CD14-positive monocyte (primary cell): ENCODE measurements around the gene ITGAV. TPM values are rescaled to one million over a fixed set of nuclear protein-coding genes. Genes with fewer than 3 reads are reported as not detected.

Experiments used
- DNase-seq, 3 donors: peaks; one replicate each; pipeline ENCODE4 v3.0.0-alpha.2; 2011 to 2022
- H2AFZ ChIP-seq: 2 replicates; pipeline ENCODE4 v1.6.0; 2012; ENCODE audit warnings: mild to moderate bottlenecking, low read depth, low read length, inconsistent platforms; ENCODE audit not compliant: insufficient read depth, poor library complexity, severe bottlenecking
- H3K27ac ChIP-seq, 2 donors: 1 replicate in 1 of 2; 2 replicates in 1 of 2; pipeline ENCODE4 v1.5.1; 2012 to 2013; ENCODE audit warnings: low read length in 2 of 2, control low read depth in 1 of 2, inconsistent platforms in 1 of 2, low read depth in 1 of 2, mild to moderate bottlenecking in 1 of 2
- H3K27me3 ChIP-seq, 2 donors: one replicate each; pipeline versions ENCODE4 v1.6.0 to v1.6.1; 2011 to 2013; ENCODE audit warnings: low read length in 2 of 2; ENCODE audit not compliant: control insufficient read depth in 2 of 2, insufficient read depth in 2 of 2
- H3K36me3 ChIP-seq, 2 donors: replicated peaks in 1 of 2; 1 replicate in 1 of 2; 2 replicates in 1 of 2; pipeline versions ENCODE4 v1.5.1 to v1.6.1; 2012 to 2013; ENCODE audit warnings: low read length in 2 of 2, control low read depth in 1 of 2, inconsistent platforms in 1 of 2, mild to moderate bottlenecking in 1 of 2; ENCODE audit not compliant: insufficient read depth in 2 of 2, control insufficient read depth in 1 of 2
- H3K4me1 ChIP-seq, 2 donors: 1 replicate in 1 of 2; 2 replicates in 1 of 2; pipeline versions ENCODE4 v1.5.1 to v1.6.1; 2012 to 2013; ENCODE audit warnings: low read length in 2 of 2, control low read depth in 1 of 2, inconsistent platforms in 1 of 2, mild to moderate bottlenecking in 1 of 2, moderate library complexity in 1 of 2; ENCODE audit not compliant: insufficient read depth in 2 of 2, control insufficient read depth in 1 of 2
- H3K4me2 ChIP-seq: replicated peaks from 2 replicates; pipeline ENCODE3; 2012; ENCODE audit warnings: low read length, moderate library complexity, mild to moderate bottlenecking; ENCODE audit not compliant: poor library complexity, severe bottlenecking; ENCODE audit errors: extremely low read depth
- H3K4me3 ChIP-seq, 3 experiments: fragments of 200-600 bp in 1 of 3; sonication (generic) in 1 of 3; replicated peaks in 1 of 3; 1 replicate in 2 of 3; 2 replicates in 1 of 3; pipeline ENCODE4 v1.5.1; 2011 to 2013; ENCODE audit warnings: low read length in 3 of 3, mild to moderate bottlenecking in 3 of 3, control low read depth in 2 of 3, low read depth in 2 of 3, inconsistent platforms in 1 of 3, moderate library complexity in 1 of 3
- H3K79me2 ChIP-seq: 2 replicates; pipeline ENCODE4 v1.6.0; 2012; ENCODE audit warnings: mild to moderate bottlenecking, control low read depth, inconsistent platforms, low read length, moderate library complexity; ENCODE audit not compliant: insufficient read depth
- H3K9ac ChIP-seq: 2 replicates; pipeline ENCODE4 v1.6.0; 2017; ENCODE audit warnings: low read length, mild to moderate bottlenecking; ENCODE audit not compliant: insufficient read depth, poor library complexity, severe bottlenecking
- H3K9me3 ChIP-seq, 2 donors: replicated peaks in 1 of 2; 1 replicate in 1 of 2; 2 replicates in 1 of 2; pipeline versions ENCODE4 v1.5.1 to v1.6.1; 2012 to 2013; ENCODE audit warnings: low read length in 2 of 2, control low read depth in 1 of 2; ENCODE audit not compliant: control insufficient read depth in 1 of 2, insufficient read depth in 1 of 2
- H4K20me1 ChIP-seq: 2 replicates; pipeline ENCODE4 v1.6.0; 2012; ENCODE audit warnings: mild to moderate bottlenecking, low read length, control low read depth, moderate library complexity; ENCODE audit not compliant: insufficient read depth
- H3K27ac Mint-ChIP-seq, 7 donors: one replicate each; pipeline ENCODE4 v1.8.0; 2020; ENCODE audit warnings: mild to moderate bottlenecking in 7 of 7, mixed read lengths in 7 of 7, moderate library complexity in 6 of 7, inconsistent platforms in 2 of 7
- H3K27me3 Mint-ChIP-seq, 3 donors: one replicate each; pipeline ENCODE4 v1.8.0; 2021 to 2022; ENCODE audit warnings: low read depth in 3 of 3, mild to moderate bottlenecking in 3 of 3, mixed read lengths in 3 of 3, moderate library complexity in 3 of 3, inconsistent platforms in 1 of 3
- H3K36me3 Mint-ChIP-seq, 2 donors: one replicate each; pipeline ENCODE4 v1.8.0; 2020; ENCODE audit warnings: mixed read lengths in 2 of 2, inconsistent platforms in 1 of 2, mild to moderate bottlenecking in 1 of 2
- H3K4me1 Mint-ChIP-seq: one replicate; pipeline ENCODE4 v1.8.0; 2020; ENCODE audit warnings: mild to moderate bottlenecking, mixed read lengths
- H3K4me3 Mint-ChIP-seq, 2 donors: one replicate each; pipeline ENCODE4 v1.8.0; 2020; ENCODE audit warnings: mild to moderate bottlenecking in 2 of 2, mixed read lengths in 2 of 2, moderate library complexity in 1 of 2
- H3K9me3 Mint-ChIP-seq, 7 donors: one replicate each; pipeline ENCODE4 v1.8.0; 2020 to 2022; ENCODE audit warnings: mixed read lengths in 7 of 7, mild to moderate bottlenecking in 6 of 7, moderate library complexity in 6 of 7, inconsistent platforms in 2 of 7
- WGBS: methylation state at CpG from one replicate; pipeline ENCODE4 v1.1.5; 2013; ENCODE audit warnings: missing lambda C conversion rate; ENCODE audit not compliant: insufficient coverage; 5-methylcytosine and 5-hydroxymethylcytosine counted together
- intact Hi-C, 2 donors: fragments of 100-400 bp; cut with micrococcal nuclease; formaldehyde crosslinking; loops; one replicate each; pipeline versions ENCODE4 v1.15.0 to v1.15.1; 2023
- polyA plus RNA-seq, 3 donors: library from polyadenylated mRNA; depleted of rRNA in 1 of 3; unstranded in 2 of 3; stranded (reverse) in 1 of 3; fragments of 300-500 nt in 2 of 3; fragments of >200 nt in 1 of 3; fragmentation: Illumina TruSeq in 2 of 3; gene quantifications; 1 replicate in 2 of 3; 2 replicates in 1 of 3; pipeline ENCODE4 v1.2.3, GENCODE V29; 2012 to 2021
- TF ChIP-seq, protein P1 (sequence below): fragments of 200-600 bp; IDR thresholded peaks from one replicate; pipeline ENCODE4 v1.8.0; 2022; ENCODE audit warnings: antibody characterized with exemption, mild to moderate bottlenecking

Gene ITGAV
- polyA plus RNA-seq, 3 donors = 4.9 to 8.2 (median 6.0) TPM

DNA sequence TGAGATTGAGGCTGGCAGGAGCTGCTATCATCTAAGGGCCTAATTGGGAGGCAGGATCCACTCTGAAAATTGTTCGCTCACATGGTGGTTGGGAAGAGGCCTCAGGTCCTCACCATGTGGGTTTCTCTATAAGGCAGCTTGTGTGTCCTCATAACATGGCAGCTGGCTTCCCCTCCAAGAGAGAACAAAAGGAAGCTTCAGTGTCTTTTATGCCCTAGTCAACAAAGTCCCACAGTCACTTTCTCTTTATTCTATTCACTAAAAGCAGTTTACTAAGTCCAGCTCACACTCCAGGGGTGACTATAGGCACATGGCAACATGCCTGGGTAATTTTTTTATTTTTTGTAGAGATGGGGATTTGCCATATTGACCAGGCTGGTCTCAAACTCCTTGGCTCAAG is 5.8 kb upstream of the ITGAV start:
- intact Hi-C loops = loop anchor here (10.0 kb wide), 2 partner anchors 79 to 99 kb away; partner anchors contain the start of gene ZC3H15 (in 1 of the 2)
- Histone ChIP-seq H3K27me3 (no peaks in the 10 kb centered on the region), H4K20me1 (no peaks in the 10 kb centered on the region), H3K4me2 (no peak overlapping the region), H3K27ac (no peak overlapping the region), H3K4me1 (peaks cover 1 to 2% of the 10 kb centered on the region in 2 donors), H3K9ac (no peak overlapping the region), H2AFZ (no peak overlapping the region), H3K4me3 (no peak overlapping the region), H3K36me3 (no peaks in the 10 kb centered on the region), H3K9me3 (no peaks in the 10 kb centered on the region), H3K79me2 (no peaks in the 10 kb centered on the region)
- H3K36me3 Mint-ChIP-seq = no peaks in the 10 kb centered on the region
- 100% methylated on average over 1 of the region's 1 CpG for WGBS
- peaks cover 2 to 6% (median 2%) of the 10 kb centered on the region in 3 donors for H3K27me3 Mint-ChIP-seq
- peaks cover 2% of the 10 kb centered on the region for H3K4me1 Mint-ChIP-seq
- peaks cover 0 to 3% (median 0%) of the 10 kb centered on the region in 7 donors for H3K9me3 Mint-ChIP-seq
- TF ChIP-seq, protein P1, sequence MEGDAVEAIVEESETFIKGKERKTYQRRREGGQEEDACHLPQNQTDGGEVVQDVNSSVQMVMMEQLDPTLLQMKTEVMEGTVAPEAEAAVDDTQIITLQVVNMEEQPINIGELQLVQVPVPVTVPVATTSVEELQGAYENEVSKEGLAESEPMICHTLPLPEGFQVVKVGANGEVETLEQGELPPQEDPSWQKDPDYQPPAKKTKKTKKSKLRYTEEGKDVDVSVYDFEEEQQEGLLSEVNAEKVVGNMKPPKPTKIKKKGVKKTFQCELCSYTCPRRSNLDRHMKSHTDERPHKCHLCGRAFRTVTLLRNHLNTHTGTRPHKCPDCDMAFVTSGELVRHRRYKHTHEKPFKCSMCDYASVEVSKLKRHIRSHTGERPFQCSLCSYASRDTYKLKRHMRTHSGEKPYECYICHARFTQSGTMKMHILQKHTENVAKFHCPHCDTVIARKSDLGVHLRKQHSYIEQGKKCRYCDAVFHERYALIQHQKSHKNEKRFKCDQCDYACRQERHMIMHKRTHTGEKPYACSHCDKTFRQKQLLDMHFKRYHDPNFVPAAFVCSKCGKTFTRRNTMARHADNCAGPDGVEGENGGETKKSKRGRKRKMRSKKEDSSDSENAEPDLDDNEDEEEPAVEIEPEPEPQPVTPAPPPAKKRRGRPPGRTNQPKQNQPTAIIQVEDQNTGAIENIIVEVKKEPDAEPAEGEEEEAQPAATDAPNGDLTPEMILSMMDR = no peak
- no peak overlapping the region for H3K4me3 Mint-ChIP-seq
- DNase-seq = no peak
- H3K27ac Mint-ChIP-seq = peak overlapping the region in 1 of 7 donors; percentile 54

- Histone ChIP-seq H3K4me3 (no peak overlapping the region), H4K20me1 (no peaks in the 10 kb centered on the region), H3K4me1 (peaks cover 18 to 27% of the 10 kb centered on the region in 2 donors), H3K27ac (no peak overlapping the region), H3K9me3 (no peaks in the 10 kb centered on the region), H3K36me3 (no peaks in the 10 kb centered on the region), H3K4me2 (no peak overlapping the region), H2AFZ (no peak overlapping the region), H3K79me2 (peaks cover 20% of the 10 kb centered on the region), H3K9ac (no peak overlapping the region), H3K27me3 (no peaks in the 10 kb centered on the region)
- TF ChIP-seq, protein P1 = no peak
- Mint-ChIP-seq H3K27me3 (peaks cover 2 to 9% (median 3%) of the 10 kb centered on the region in 3 donors), H3K36me3 (peaks cover 0 to 5% of the 10 kb centered on the region in 2 donors), H3K4me3 (no peak overlapping the region), H3K4me1 (peaks cover 22% of the 10 kb centered on the region), H3K27ac (no peak overlapping the region), H3K9me3 (peaks cover 0 to 3% (median 0%) of the 10 kb centered on the region in 7 donors)
- 97% methylated on average over 5 of the region's 9 CpGs for WGBS
- DNase-seq = no peak
- intact Hi-C loops = loop anchor here (10.0 kb wide), 2 partner anchors 84 to 104 kb away; partner anchors contain the start of gene ZC3H15 (in 1 of the 2)
Measured at GRCh38 chr2:186588421-186588820, 1.4 kb upstream of the ITGAV start.
